ENCODE measurements around the gene FBXL4.

FBXL4 gene

GRCh38 chr6:98877250-98877649 is 70.5 kb downstream of the FBXL4 start:
- DNase-seq: no peak

- DNase-seq: no peak
These were observed 72.4 kb downstream of the FBXL4 start for GRCh38 chr6:98875375-98875774.

- DNase-seq: no peak
These were observed 75.9 kb downstream of the FBXL4 start for GRCh38 chr6:98871821-98872220.

- no peak for DNase-seq
These were observed 76.7 kb downstream of the FBXL4 start for GRCh38 chr6:98871057-98871456.

- DNase-seq: no peak
These were observed 83.2 kb downstream of the FBXL4 start for GRCh38 chr6:98864497-98864896.

GRCh38 chr6:98848539-98849242 is 99.1 kb downstream of the FBXL4 start:
- no peak for DNase-seq

- no peak for DNase-seq
These were observed 99.8 kb downstream of the FBXL4 start for GRCh38 chr6:98847779-98848538.

- DNase-seq: no peak
These were observed 100.3 kb downstream of the FBXL4 start for GRCh38 chr6:98847416-98847778.

GRCh38 chr6:98846021-98846380 is 101.7 kb downstream of the FBXL4 start:
- DNase-seq: no peak

GRCh38 chr6:98845211-98846020 is 102.3 kb downstream of the FBXL4 start:
- DNase-seq: peak; percentile 79

- no peak for DNase-seq
These were observed 103.2 kb downstream of the FBXL4 start for GRCh38 chr6:98844244-98845210.

- no peak for DNase-seq
These were observed 104.2 kb downstream of the FBXL4 start for GRCh38 chr6:98843271-98844243.

- no peak for DNase-seq
These were observed 105.2 kb downstream of the FBXL4 start for GRCh38 chr6:98842342-98843180.

GRCh38 chr6:98841621-98842341 is 106.0 kb downstream of the FBXL4 start:
- DNase-seq: no peak

- DNase-seq: no peak
These were observed 106.7 kb downstream of the FBXL4 start for GRCh38 chr6:98840996-98841513.

- no peak for DNase-seq
These were observed 107.4 kb downstream of the FBXL4 start for GRCh38 chr6:98840385-98840784.

GRCh38 chr6:98839781-98840361 is 107.9 kb downstream of the FBXL4 start:
- DNase-seq: no peak

- no peak for DNase-seq
These were observed 108.8 kb downstream of the FBXL4 start for GRCh38 chr6:98838975-98839374.

- DNase-seq: no peak
These were observed 109.7 kb downstream of the FBXL4 start for GRCh38 chr6:98838032-98838431.

Data from suppressor macrophage treated with lipopolysaccharide for 4 hours (primary cell).